ENCODE data around the gene TBC1D17. TPM values are rescaled to one million over a fixed set of nuclear protein-coding genes. Genes with fewer than 3 reads are reported as not detected.

The TBC1D17 gene
- total and polyA plus RNA-seq, 10 of the 15 experiments (the other 5 are each of a cell fraction or from before 2014, with no cell fraction given), result 0.42 to 20.4 (median 11.2) TPM

GRCh38 chr19:49929121-49929610 is 51.7 kb downstream of the TBC1D17 start, which contains the start of the genes ATF5 and NUP62 (continued):
- TF ChIP-seq ELK1 (IDR thresholded peaks at IDR 0.05; ENCODE audit: low read depth, low read length), result no peak
- no peak for TF ChIP-seq ZNF217 (IDR thresholded peaks at IDR 0.05)
- peak; percentile 92 for TF ChIP-seq CBFB (IDR thresholded peaks at IDR 0.05; ENCODE audit: low read depth)
- TF ChIP-seq ZSCAN29 (IDR thresholded peaks at IDR 0.05), result peak; percentile 87
- peak; percentile 22 for TF ChIP-seq MEF2B (IDR thresholded peaks at IDR 0.05; ENCODE audit: partially characterized antibody, poor library complexity, severe bottlenecking)
- TF ChIP-seq IKZF2 (IDR thresholded peaks at IDR 0.05), result peak in 1 of 2 experiments; percentile 63; a peak in 2 of 4 replicates
- peak; percentile 71 for TF ChIP-seq YY1 (IDR thresholded peaks at IDR 0.05; ENCODE audit: low read depth, low read length)
- TF ChIP-seq ZBTB11 (CRISPR knock-in tag; IDR thresholded peaks at IDR 0.05), result no peak
- peak; percentile 88 for TF ChIP-seq CHD2 (IDR thresholded peaks at IDR 0.05; ENCODE audit: borderline replicate concordance, low read depth, low read length)
- TF ChIP-seq JUND (IDR thresholded peaks at IDR 0.05; ENCODE audit: low read depth, low read length), result no peak
- no peak for TF ChIP-seq NR2C2 (IDR thresholded peaks at IDR 0.05; ENCODE audit: borderline replicate concordance, control insufficient read depth, insufficient read length, low read depth)
- peak; percentile 69 for TF ChIP-seq SP1 (IDR thresholded peaks at IDR 0.05; ENCODE audit: low read depth, low read length)
- peak; percentile 23; the same call in 1 of the 2 replicates for TF ChIP-seq MTA3 (IDR thresholded peaks at IDR 0.05; ENCODE audit: borderline replicate concordance, low read length)
- no peak for TF ChIP-seq FOXK2 (IDR thresholded peaks at IDR 0.05)
- TF ChIP-seq SPI1 (IDR thresholded peaks at IDR 0.05; ENCODE audit: borderline replicate concordance, insufficient read depth, low read depth, low read length), result no peak
- no peak for TF ChIP-seq USF2 (IDR thresholded peaks at IDR 0.05; ENCODE audit: borderline replicate concordance, low read depth, low read length)
- TF ChIP-seq TCF12 (IDR thresholded peaks at IDR 0.05; ENCODE audit: low read depth, low read length), result 0 out of 2 replicates have a peak, but pooled peaks have one; percentile 31
- TF ChIP-seq TAF1 (IDR thresholded peaks at IDR 0.05; ENCODE audit: borderline replicate concordance, low read depth, low read length), result peak; percentile 93
- TF ChIP-seq RB1 (IDR thresholded peaks at IDR 0.05; ENCODE audit: borderline replicate concordance), result peak; percentile 97; the same call in 1 of the 2 replicates
- no peak for TF ChIP-seq SRF (IDR thresholded peaks at IDR 0.05; ENCODE audit: low read depth in 2 of 2, low read length in 2 of 2)
- peak; percentile 85 for TF ChIP-seq ZNF687 (IDR thresholded peaks at IDR 0.05)
- TF ChIP-seq DPF2 (IDR thresholded peaks at IDR 0.05), result peak; percentile 46; the same call in 1 of the 2 replicates
